Nucleus accumbens (tissue), 56 donors: ENCODE measurements around the gene ABCC10.
"Not testable (repeated sequence)": the region's sequence is repeated elsewhere in the genome, so short reads cannot be mapped to it uniquely, and the experiment has no call there.

Experiments
- DNase-seq, 56 donors: peaks; one replicate each; lab custom pipeline; 2025; lab: John Stamatoyannopoulos, UW

The ABCC10 gene

DNA sequence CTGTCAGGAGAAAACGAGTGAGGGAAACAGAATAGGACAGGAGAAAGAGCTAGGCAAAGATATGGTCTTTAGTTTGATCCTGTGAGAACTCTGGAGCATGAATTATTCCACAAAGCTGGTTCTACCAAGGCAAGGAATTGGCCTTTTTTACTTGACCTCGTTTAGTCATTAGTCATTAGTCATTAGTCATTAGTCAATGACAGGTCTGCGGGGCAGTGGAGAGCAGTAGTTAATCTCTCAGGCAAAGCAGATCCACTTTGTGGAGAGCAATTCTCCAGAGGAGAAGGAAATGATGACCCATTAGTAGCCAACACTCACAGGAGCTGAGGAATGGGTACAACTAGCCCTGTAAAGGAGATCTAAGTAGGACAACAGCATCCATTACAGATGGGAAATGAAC is 22.0 kb upstream of the ABCC10 start:
- no peak for DNase-seq

DNA sequence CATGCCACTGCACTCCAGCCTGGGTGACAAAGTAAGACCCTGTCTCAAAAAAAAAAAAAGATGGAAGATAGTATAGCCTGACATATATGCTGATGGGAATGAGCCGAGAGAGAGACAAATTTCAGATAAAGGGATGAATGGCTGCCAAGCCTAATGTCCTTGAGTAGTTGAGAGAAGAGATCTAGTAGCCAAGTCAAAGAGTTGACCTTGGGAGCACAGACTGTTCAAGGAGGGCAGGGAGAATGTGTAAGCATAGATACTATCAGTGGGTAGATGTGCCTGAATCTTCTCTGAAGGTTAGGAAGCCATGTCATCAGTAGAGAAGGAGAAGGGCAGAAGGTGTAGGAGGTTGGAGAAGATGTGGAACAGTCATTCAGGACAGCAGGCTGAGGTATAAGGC is 20.0 kb upstream of the ABCC10 start:
- no peak for DNase-seq

DNA sequence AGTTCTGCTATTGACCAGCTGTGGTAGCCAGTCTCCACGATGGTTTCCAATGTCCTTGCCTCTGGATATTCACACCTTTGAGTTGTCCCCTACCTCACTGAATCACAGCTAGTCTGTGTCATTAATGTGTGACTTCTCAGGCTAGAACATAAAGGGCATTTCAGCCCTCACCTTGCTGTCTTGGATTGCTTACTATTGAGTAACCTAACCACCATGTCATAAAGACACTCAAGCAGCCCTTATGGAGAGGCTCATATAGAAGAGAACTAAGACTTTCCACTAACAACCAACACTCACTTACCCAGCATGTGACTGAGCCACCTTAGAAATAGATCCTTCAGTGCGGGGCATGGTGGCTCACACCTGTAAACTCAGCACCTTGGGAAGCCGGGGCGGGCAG is 19.1 kb upstream of the ABCC10 start:
- no peak for DNase-seq

DNA sequence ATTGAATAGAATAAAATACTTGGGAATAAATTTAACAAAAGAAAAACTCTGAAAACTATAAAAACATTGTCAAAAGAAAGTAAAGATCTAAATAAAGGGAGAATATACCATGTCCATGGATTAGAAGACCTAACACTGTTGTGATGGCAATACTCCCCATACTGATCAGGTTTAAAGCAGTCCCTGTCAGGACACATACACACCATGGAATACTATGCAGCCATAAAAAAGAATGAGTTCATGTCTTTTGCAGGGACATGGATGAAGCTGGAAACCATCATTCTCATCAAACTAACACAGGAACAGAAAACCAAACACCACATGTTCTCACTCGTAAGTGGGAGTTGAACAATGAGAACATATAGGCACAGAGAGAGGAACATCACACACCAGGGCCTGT is 16.6 kb upstream of the ABCC10 start:
- DNase-seq = not testable (repeated sequence)

DNA sequence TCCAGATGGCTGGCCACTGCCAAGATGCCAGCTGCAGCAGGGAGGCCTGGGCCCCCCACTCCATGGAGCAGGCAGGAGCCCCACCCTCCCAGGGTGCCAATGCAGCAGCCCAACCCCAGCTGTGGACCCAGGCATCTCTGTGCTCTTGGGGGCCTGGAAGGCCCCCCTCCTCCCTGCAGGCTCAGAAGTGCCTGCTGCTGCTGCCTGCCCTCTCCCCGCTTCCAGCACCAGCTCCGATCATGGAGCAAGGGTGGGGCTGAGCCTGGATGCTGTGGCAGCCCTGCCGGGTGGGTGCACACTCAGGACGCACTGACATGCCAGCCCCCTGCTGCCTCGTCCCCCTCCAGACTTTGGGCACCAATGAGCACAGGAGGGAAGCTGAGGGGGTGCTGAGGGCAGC is 14.8 kb upstream of the ABCC10 start:
- no peak for DNase-seq

DNA sequence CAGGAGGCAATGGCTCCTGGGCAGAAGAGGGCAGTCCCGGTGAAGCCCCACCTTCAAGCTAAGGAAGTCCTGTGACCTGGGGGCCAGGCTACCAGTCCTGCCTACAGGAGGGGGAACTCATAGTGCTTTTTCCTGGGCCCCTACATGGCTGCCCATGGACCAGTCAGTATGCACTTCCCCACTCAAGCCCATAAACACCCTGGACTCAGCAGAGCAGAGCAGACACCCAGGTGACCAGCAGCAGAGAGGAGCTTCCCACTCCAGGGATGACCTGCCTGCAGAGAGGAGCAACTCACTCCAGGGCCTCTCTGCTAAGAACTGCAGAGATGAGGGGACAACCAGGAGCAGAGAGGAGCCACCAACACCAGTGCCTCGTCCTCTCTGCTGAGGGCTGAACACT is 14.3 kb upstream of the ABCC10 start:
- DNase-seq = no peak

DNA sequence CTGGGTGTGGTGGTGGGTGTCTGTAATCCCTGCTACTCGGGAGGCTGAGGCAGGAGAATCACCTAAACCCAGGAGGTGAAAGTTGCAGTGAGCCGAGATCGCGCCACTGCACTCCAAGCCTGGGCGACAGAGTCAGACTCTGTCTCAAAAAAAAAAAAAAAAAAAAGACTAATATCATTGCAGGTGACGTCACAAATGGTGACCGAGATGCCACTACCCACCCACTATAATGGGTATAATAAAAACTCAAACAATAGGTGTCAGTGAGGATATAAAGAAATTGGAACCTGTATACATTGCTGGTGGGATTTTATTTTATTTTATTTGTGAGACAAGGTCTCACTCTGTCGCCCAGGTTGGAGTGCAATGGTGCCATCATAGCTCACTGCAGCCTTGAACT is 12.1 kb upstream of the ABCC10 start:
- DNase-seq = not testable (repeated sequence)

DNA sequence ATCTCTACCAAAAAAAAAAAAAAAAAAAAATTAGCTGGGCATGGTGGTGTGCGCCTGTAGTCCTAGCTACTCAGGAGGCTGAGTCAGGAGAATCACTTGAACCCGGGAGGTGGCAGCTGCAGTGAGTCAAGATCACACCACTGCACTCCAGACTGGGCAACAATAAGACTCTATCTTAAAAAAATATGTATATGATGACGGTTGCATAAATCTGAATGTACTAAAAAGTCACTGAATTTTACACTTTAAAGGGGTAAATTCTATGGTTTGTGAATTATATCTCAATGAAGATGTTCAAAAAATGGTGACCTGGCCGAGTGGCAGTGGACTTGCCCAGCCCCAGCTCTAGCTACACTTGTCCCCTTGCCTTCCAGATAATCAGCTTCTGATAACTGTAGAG is 10.4 kb upstream of the ABCC10 start:
- no peak for DNase-seq

DNA sequence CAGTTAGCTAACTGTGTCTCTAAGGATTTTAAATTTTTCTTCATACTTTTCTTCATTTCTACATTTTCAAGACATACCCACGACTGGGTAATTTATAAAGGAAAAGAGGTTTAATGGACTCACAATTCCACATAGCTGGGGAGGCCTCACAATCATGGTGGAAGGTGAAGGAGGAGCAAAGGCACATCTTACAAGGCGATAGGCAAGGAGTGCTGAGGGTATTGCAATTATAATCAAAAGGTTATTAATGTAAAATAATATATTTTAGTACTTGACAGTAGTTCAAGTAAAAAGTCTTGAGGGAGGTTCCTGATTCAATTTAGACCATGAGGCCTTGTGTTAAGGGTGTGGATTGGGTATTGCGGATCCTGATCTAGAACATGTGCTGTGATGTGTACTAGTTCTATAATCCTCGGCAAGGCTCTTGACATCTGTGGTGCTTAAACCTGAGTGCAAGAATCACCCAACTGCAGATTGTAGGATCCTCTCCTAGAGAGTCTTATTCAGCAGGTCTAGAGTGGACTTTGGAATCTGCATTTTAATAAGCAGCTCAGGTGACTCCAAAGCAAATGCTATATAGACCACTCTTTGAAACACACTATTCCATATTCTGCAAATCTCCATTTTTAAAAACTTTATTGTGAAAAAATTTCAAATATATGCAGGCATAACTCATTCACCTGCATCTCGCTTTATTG is 7.2 kb upstream of the ABCC10 start:
- no peak for DNase-seq

DNA sequence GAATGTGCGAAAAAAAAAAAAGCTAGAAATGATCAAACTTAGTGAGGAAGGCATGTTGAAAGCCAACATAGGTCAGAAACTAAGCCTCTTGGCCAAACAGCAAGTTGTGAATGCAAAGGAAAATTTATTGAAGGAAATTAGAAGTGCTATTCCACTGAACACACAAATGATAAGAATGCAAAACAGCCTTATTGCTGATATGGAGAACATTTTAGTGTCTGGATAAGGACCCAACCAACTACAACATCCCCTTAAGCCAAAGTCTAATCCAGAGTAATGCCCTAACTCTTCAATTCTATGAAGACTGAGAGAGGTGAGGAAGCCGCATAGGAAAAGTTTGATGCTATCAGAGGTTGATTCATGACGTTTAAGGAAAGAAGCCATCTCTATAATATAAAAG is 5.5 kb upstream of the ABCC10 start:
- no peak for DNase-seq

DNA sequence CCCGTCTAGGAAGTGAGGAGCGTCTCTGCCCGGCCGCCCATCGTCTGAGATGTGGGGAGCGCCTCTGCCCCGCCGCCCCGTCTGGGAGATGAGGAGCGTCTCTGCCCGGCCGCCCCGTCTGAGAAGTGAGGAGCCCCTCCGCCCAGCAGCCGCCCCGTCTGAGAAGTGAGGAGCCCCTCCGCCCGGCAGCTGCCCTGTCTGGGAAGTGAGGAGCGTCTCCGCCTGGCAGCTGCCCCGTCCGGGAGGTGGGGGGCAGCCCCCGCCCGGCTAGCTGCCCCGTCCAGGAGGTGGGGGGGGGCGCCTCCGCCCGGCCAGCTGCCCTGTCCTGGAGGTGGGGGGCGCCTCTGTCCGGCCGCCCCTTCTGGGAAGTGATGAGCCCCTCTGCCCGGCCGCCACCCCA is 2.3 kb upstream of the ABCC10 start:
- DNase-seq = not testable (repeated sequence)

DNA sequence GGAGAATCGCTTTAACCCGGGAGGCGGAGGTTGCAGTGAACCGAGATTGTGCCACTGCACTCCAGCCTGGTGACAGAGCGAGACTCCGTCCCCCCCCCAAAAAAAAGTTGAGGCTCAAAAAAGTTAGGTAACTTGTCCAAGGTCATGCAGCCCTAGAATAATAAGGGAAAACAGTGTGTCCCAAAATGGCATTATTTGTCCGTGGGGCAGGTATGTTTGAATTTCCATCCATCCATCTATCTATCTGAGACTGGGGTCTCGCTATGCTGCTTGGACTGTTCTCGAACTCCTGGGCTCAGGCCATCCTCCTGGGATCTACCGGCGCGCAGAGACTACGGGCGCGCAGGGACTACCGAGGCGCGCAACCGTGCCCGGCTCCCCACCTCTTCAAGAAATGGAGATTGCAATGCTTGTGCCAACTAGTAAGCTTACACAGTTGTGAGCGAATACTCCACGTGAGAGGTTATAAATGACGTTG is 374 bp upstream of the ABCC10 start:
- no peak for DNase-seq

DNA sequence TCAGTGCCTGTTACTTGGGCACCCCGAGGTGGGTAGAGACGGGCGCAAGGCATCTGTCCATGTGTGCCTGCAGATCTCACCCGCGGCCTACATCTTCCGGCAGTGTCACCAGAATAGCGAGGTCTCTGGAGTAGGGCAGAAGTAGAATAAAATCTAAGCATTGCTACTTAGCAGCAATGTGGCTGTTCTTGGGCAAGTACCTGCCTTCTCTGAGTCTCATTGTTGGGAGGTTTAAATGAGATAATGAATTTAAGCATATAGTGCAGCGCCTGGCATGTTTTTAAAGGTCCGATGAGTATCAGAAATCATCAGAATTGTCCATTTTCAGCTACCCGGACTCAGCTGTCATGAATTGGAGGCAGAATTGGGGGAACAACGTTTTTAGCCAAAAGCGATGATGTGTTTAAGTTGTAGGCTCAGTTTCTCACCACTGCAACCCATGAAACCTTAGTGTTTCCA is 800 bp downstream of the ABCC10 start:
- peak in 2 of 56 donors; percentile 48 to 64 for DNase-seq

DNA sequence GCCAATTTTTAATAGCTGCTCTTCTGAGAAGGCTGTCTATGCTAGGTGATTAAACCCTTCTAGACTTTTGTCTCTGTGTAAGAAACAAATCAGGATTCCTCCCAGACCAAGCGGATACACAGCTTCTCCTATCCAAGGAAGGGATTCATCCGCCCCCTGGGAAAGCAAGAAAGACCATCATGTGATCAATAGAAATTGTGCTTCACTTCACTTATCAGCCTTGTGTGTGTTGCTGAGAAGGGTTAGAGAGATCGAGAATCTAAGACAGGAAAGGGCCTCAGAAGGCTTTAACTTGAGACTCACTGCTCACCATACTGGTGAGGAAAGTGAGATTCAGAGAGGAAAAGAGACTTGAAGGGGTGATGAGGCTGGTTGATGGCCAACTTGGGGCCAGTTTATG is 1.5 kb downstream of the ABCC10 start:
- DNase-seq = no peak

DNA sequence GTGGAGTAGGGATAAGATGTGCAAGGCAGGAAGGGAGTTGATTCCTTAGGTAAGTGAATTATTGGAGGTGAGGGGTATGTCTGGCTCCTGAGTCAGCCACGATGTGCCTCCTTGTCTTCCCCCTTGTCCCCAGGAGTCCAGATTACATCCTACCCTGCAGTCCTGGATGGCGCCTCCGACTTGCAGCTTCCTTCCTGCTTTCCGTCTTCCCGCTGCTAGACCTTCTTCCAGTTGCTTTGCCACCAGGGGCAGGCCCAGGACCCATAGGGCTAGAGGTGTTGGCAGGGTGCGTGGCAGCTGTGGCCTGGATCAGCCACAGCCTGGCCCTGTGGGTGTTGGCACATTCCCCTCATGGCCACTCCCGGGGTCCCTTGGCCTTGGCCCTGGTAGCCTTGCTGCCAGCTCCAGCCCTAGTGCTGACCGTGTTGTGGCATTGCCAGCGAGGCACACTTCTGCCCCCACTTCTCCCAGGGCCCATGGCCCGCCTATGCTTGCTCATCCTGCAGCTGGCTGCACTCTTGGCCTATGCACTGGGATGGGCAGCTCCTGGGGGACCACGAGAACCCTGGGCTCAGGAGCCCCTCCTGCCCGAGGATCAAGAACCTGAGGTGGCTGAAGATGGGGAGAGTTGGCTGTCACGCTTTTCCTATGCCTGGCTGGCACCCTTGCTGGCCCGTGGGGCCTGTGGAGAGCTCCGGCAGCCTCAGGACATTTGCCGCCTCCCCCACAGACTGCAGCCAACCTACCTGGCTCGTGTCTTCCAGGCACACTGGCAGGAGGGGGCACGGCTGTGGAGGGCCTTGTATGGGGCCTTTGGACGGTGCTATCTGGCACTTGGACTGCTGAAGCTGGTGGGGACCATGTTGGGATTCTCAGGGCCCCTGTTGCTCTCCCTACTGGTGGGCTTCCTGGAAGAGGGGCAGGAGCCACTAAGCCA is 4.9 kb downstream of the ABCC10 start:
- no peak for DNase-seq

DNA sequence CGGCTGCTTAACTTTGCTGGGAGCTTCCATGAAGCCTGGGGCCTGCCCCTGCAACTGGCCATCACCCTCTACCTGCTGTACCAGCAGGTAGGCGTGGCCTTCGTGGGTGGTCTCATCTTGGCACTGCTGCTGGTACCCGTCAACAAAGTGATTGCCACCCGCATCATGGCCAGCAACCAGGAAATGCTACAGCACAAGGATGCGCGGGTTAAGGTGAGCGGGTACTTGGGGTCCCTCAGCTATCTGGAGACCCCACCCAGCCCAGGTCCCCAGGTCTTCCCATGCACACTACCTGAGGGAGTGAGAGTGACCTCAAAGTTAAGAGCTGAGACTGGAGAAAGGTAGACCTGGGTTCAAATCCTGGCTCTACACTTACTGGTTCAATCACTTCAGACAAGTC is 5.8 kb downstream of the ABCC10 start:
- DNase-seq = no peak

DNA sequence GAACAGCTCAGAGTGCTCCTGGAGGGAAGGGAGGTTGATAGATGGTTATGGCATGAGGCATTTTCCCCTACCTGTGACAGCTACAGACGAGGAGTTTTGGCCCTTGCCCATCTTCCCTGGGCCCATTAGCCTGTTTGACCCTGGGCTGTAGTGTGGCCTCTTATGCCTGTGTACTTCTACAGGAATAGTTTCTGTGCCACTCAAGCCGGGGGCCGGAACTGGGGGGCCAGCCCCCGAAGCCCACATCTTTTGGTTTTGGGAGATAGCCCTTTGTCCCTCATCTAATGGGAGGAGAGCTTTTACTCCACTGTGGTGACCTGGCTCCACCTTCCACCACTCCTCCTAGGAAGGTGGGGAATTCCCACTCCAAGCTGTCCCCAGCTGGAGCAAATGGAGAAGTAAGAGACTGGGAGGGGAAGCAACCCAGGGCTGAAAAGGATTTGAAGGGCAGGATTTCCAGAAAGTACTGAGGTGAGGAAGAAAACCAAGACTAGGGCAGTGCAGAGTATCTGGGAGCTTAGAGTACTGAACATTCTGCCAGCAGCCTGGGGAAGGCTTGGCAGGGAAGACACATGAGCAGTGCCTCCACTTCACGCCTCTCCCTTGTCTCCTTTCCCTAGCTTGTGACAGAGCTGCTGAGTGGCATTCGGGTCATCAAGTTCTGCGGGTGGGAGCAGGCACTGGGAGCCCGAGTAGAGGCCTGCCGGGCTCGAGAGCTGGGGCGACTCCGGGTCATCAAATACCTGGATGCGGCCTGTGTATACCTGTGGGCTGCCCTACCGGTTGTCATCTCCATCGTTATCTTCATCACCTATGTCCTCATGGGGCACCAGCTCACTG is 6.9 kb downstream of the ABCC10 start:
- DNase-seq = no peak

DNA sequence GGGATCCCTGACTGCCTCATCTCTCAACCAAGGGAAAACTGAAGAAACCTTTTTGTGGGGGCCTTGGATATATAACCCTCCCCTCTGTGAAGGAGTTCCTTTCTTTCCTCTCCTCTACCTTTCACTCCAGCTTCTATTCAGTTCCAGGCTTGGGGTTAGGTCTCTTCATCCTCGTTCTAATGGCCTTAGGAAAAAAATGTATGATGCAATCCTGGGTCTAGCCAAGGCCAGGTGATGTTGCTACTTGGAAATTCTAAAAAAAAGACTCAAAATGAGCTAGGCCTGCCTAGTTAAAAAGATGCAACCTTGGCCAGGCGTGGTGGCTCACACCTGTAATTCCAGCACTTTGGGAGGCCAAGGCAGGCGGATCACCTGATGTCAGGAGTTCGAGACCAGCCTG is 7.6 kb downstream of the ABCC10 start:
- DNase-seq = no peak

DNA sequence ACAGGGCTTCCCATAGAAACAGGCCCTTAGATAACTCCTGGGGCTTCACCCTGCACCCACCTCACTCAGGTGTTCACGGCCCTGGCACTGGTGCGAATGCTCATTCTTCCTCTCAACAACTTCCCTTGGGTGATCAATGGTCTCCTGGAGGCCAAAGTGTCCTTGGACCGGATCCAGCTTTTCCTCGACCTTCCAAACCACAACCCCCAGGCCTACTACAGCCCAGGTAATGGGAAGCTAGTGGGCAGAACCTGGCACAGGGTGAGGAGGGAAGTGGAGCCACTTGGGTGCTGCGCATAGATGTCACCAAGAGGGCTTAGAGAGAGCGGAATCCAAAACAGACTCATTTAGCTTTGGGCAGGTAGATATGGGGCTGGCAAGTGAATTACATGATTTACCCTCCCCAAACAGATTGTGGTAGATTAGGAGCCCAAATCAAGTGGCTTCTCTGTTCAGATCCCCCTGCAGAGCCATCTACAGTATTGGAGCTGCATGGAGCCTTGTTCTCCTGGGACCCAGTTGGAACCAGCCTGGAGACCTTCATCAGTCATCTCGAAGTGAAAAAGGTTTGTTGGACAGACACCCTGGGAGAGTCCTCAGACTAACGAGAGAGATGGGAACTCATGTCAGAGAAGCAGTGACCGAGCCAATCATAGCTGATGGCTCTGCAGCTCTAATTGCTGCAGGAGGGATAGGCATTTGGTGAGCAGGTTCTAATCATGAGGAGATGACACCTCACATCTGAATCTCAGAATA is 8.5 kb downstream of the ABCC10 start:
- no peak for DNase-seq
